Common myeloid progenitor, CD34-positive (primary cell): ENCODE results near the gene SEPTIN2.

Experiments
- CTCF ChIA-PET: fragments of 350-600 bp; sonication (Branson Sonifier 250); formaldehyde crosslinking; loops from one replicate; lab custom pipeline; 2021; ENCODE audit warnings: antibody characterized with exemption; lab: Charles Lee
- POLR2A ChIA-PET: fragments of 350-600 bp; sonication (Branson Sonifier 250); formaldehyde crosslinking; loops from one replicate; lab custom pipeline; 2021; ENCODE audit warnings: antibody characterized with exemption; lab: Charles Lee
- DNase-seq, 3 donors: peaks; one replicate each; pipeline versions ENCODE4 v3.0.0 to v3.0.0-alpha.2; 2013
- H3K27ac ChIP-seq, 2 experiments: 1 replicate in 1 of 2; 2 replicates in 1 of 2; pipeline ENCODE4 v1.7.0; 2013; ENCODE audit warnings: inconsistent platforms in 2 of 2, low read length in 2 of 2, mild to moderate bottlenecking in 2 of 2, low read depth in 1 of 2, moderate library complexity in 1 of 2; ENCODE audit not compliant: severe bottlenecking in 2 of 2, insufficient read depth in 1 of 2, poor library complexity in 1 of 2
- H3K27me3 ChIP-seq, 5 experiments: replicated peaks in 2 of 5; 1 replicate in 3 of 5; 2 replicates in 2 of 5; pipeline versions ENCODE4 v1.6.1 to v1.7.0; 2013; ENCODE audit warnings: low read length in 4 of 5, mild to moderate bottlenecking in 2 of 5, moderate library complexity in 2 of 5, inconsistent platforms in 1 of 5; ENCODE audit not compliant: insufficient read depth in 5 of 5, control insufficient read depth in 4 of 5
- H3K36me3 ChIP-seq, 4 experiments: 1 replicate in 2 of 4; 2 replicates in 2 of 4; pipeline versions ENCODE4 v1.6.1 to v1.7.0; 2013; ENCODE audit warnings: low read length in 3 of 4, control low read depth in 1 of 4, mild to moderate bottlenecking in 1 of 4; ENCODE audit not compliant: control insufficient read depth in 4 of 4, insufficient read depth in 4 of 4
- H3K4me1 ChIP-seq, 4 experiments: 1 replicate in 3 of 4; 2 replicates in 1 of 4; pipeline versions ENCODE4 v1.6.1 to v1.7.1; 2013; ENCODE audit warnings: low read length in 3 of 4, mild to moderate bottlenecking in 3 of 4, control low read depth in 1 of 4, inconsistent platforms in 1 of 4, moderate library complexity in 1 of 4; ENCODE audit not compliant: control insufficient read depth in 4 of 4, insufficient read depth in 4 of 4; ENCODE audit errors: control extremely low read depth in 1 of 4
- H3K4me3 ChIP-seq, 7 experiments: 1 replicate in 4 of 7; 2 replicates in 3 of 7; pipeline versions ENCODE4 v1.5.1 to v1.7.0; 2013; ENCODE audit warnings: mild to moderate bottlenecking in 7 of 7, low read length in 6 of 7, moderate library complexity in 6 of 7, inconsistent platforms in 2 of 7, low read depth in 2 of 7, control low read depth in 1 of 7; ENCODE audit not compliant: insufficient read depth in 4 of 7, control insufficient read depth in 1 of 7; ENCODE audit errors: extremely low read depth in 1 of 7
- H3K9me3 ChIP-seq, 5 experiments: 1 replicate in 4 of 5; 2 replicates in 1 of 5; pipeline versions ENCODE4 v1.6.1 to v1.7.1; 2013; ENCODE audit warnings: low read length in 4 of 5, mild to moderate bottlenecking in 2 of 5, inconsistent platforms in 1 of 5, low read depth in 1 of 5, moderate library complexity in 1 of 5; ENCODE audit not compliant: control insufficient read depth in 4 of 5, insufficient read depth in 2 of 5; ENCODE audit errors: control extremely low read depth in 1 of 5
- WGBS: methylation state at CpG from one replicate; pipeline ENCODE4 v1.1.5; 2013; ENCODE audit not compliant: insufficient coverage; 5-methylcytosine and 5-hydroxymethylcytosine counted together

SEPTIN2 gene

GRCh38 chr2:241349941-241350340, 34.2 kb downstream of the SEPTIN2 start:
- Histone ChIP-seq H3K27me3 (no peaks in the 10 kb centered on the region), H3K9me3 (no peaks in the 10 kb centered on the region), H3K36me3 (peaks cover 39 to 88% (median 66%) of the 10 kb centered on the region in 4 experiments), H3K27ac (no peak overlapping the region), H3K4me1 (peaks cover 0 to 2% (median 0%) of the 10 kb centered on the region in 4 experiments), H3K4me3 (no peak overlapping the region)
- no peak for DNase-seq
- WGBS: 97% methylated on average over 8 of the region's 8 CpGs
- CTCF ChIA-PET: interaction anchor here (1.4 to 1.6 kb wide), 3 partner anchors 7 to 22 kb away, joined by 3 to 4 read pairs (median 3); no protein-coding TSS in a partner anchor
- POLR2A ChIA-PET: no interaction called here

DNA sequence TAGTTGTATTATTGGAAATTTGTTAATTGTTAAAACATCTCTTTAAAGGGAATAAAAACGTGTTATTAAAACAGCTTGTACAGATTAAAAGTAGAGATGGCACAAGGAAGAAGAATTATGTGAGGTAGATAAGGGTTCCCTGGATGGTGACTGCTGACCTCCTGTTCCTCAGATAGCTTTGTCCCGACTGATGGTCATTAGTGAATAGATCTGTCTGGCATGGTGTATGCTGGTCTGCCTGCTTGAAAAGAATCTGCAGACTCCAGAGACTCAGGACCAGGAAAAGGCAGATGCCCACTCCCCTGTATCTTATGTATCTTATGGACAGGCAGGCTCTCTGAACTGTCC, 34.8 kb downstream of the SEPTIN2 start:
- no peak for DNase-seq
- Histone ChIP-seq H3K9me3 (no peaks in the 10 kb centered on the region), H3K27me3 (no peaks in the 10 kb centered on the region), H3K4me3 (no peak overlapping the region), H3K36me3 (peaks cover 35 to 82% (median 61%) of the 10 kb centered on the region in 4 experiments), H3K4me1 (peaks cover 0 to 6% (median 0%) of the 10 kb centered on the region in 4 experiments), H3K27ac (no peak overlapping the region)
- WGBS: 100% methylated on average over 1 of the region's 2 CpGs
- CTCF ChIA-PET: interaction anchor here (1.0 to 1.6 kb wide), 4 partner anchors 8 to 60 kb away, joined by 3 to 4 read pairs (median 3); no protein-coding TSS in a partner anchor
- POLR2A ChIA-PET: no interaction called here

DNA sequence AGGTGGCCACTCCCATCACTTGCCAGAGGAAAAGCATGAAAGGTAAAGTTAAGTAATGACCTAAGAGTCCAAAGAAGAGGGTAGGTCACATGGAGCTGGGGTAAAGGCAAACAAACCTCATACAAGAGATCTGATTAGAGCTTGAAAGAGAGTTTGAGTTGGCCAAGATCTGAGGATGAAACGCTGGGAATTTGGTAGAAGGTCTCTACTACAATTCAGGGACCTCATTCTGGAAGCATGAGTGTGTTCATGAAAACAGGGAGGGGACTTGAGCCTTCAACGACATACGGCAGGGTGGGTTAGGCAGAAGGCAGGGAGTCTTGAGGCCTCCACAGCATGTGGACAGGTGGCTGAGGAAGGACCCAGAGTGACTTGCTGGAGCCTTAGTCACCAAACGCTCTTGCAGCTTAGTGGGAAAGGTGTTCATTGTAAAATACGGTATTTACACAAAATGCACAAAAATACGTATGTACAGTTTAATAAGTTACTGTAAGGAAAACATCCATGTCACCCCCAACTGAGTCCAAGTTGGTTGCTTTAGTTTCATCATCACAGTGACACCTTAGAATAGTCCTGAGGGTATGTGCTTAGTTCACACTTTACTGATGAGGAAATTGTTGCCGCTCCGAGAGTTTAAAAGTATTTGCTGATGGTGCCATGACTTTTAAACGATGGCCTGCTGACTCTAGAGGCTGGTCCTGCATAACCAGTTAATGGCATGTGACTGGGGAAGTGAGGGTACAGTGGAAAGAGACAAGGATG, 35.3 kb downstream of the SEPTIN2 start:
- peaks cover 0 to 6% (median 0%) of the 10 kb centered on the region in 4 experiments for H3K4me1 ChIP-seq
- POLR2A ChIA-PET: no interaction called here

GRCh38 chr2:241351640-241352031, 35.9 kb downstream of the SEPTIN2 start:
- Histone ChIP-seq H3K27ac (no peak overlapping the region), H3K27me3 (no peaks in the 10 kb centered on the region), H3K9me3 (no peaks in the 10 kb centered on the region), H3K36me3 (peaks cover 29 to 71% (median 51%) of the 10 kb centered on the region in 4 experiments), H3K4me1 (peaks cover 0 to 9% (median 3%) of the 10 kb centered on the region in 4 experiments), H3K4me3 (no peak overlapping the region)
- 100% methylated on average over 1 of the region's 3 CpGs for WGBS
- POLR2A ChIA-PET: no interaction called here
- no peak for DNase-seq
- CTCF ChIA-PET: no interaction called here

More for the DNA sequence above, 35.3 kb downstream of the SEPTIN2 start:
- Histone ChIP-seq H3K9me3 (no peaks in the 10 kb centered on the region), H3K36me3 (peaks cover 33 to 77% (median 55%) of the 10 kb centered on the region in 4 experiments), H3K27me3 (no peaks in the 10 kb centered on the region), H3K4me3 (no peak overlapping the region), H3K27ac (no peak overlapping the region)
- DNase-seq: no peak
- 95% methylated on average over 7 of the region's 9 CpGs for WGBS
- CTCF ChIA-PET: interaction anchor here (0.5 to 1.6 kb wide), 4 partner anchors 9 to 249 kb away, joined by 3 to 4 read pairs (median 3); partner anchors contain the start of gene MTERF4

DNA sequence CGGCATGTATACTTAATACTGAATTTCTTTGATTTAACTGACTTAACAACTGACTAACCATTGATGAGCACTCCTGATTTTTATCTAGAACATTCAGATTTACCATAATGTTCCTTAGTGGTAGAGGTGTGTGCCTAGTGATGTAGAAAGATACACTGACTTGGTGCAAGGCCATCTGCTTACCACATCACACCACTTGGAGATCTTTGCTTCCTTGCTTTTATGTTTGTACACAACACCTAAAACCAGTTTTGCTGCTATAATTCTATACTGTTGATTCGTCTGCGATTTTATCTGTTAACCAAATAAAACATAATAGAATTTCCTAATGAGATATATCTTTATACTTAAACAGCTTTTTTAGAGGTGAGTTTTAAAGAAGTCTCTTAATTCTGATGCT, 36.5 kb downstream of the SEPTIN2 start:
- Histone ChIP-seq H3K36me3 (peaks cover 25 to 65% (median 46%) of the 10 kb centered on the region in 4 experiments), H3K4me3 (no peak overlapping the region), H3K27me3 (no peaks in the 10 kb centered on the region), H3K9me3 (no peaks in the 10 kb centered on the region), H3K27ac (no peak overlapping the region), H3K4me1 (peaks cover 2 to 14% (median 9%) of the 10 kb centered on the region in 4 experiments)
- POLR2A ChIA-PET: interaction anchor here (0.6 kb wide), 1 partner anchor 56 kb away, joined by 4 read pairs; no protein-coding TSS in a partner anchor
- no CpG with 5 or more reads among the region's 3 CpGs for whole genome bisulfite sequencing
- DNase-seq: no peak
- CTCF ChIA-PET: no interaction called here

GRCh38 chr2:241354668-241355658, 39.2 kb downstream of the SEPTIN2 start:
- H3K9me3 ChIP-seq: no peaks in the 10 kb centered on the region
- WGBS: 70% methylated on average over 22 of the region's 40 CpGs
- peak overlapping the region in 4 of 7 experiments; percentile 12 to 52 (median 44) for H3K4me3 ChIP-seq
- H3K27me3 ChIP-seq: no peaks in the 10 kb centered on the region
- POLR2A ChIA-PET: no interaction called here
- peaks cover 16 to 42% (median 33%) of the 10 kb centered on the region in 4 experiments for H3K36me3 ChIP-seq
- peak; percentile 52 to 75 (median 66) for DNase-seq
- peak overlapping the region in 1 of 2 experiments; percentile 1 for H3K27ac ChIP-seq
- H3K4me1 ChIP-seq: peaks cover 5 to 22% (median 11%) of the 10 kb centered on the region in 4 experiments
- CTCF ChIA-PET: no interaction called here
